ENCODE results near the gene CD55. TPM values are rescaled to one million over a fixed set of nuclear protein-coding genes. Genes with fewer than 3 reads are reported as not detected.

Gene CD55
- total RNA-seq, 1 experiment from 2014 or later: 0.71 TPM

GRCh38 chr1:207344221-207344620 lies 22.7 kb downstream of the CD55 start:
- no peak for TF ChIP-seq EZH2 (IDR thresholded peaks at IDR 0.05; ENCODE audit: borderline replicate concordance, low read depth, low read length, poor library complexity, severe bottlenecking)
- no peak for DNase-seq (ENCODE audit: low spot score)
- Histone ChIP-seq H3K9me3 (ENCODE audit: low read depth, low read length, poor library complexity, severe bottlenecking) (peaks cover 6% of the 10 kb centered on the region), H3K27ac (ENCODE audit: low read depth, low read length, poor library complexity, severe bottlenecking) (no peak overlapping the region), H3K4me3 (ENCODE audit: low read depth, low read length, poor library complexity, severe bottlenecking) (no peak overlapping the region), H3K4me1 (ENCODE audit: insufficient read depth, low read length, poor library complexity, severe bottlenecking) (no peaks in the 10 kb centered on the region), H3K36me3 (ENCODE audit: insufficient read depth, low read length, poor library complexity, severe bottlenecking) (no peaks in the 10 kb centered on the region), H3K27me3 (replicated peaks; ENCODE audit: insufficient read depth, low read depth, low read length, poor library complexity) (no peaks in the 10 kb centered on the region)
- ChIA-PET CTCF (no interaction called here), POLR2A (ENCODE audit: low non-redundant PET) (no interaction called here)
- BruUV-seq (replicated peaks): no TSS peak
- intact Hi-C loops (cut with micrococcal nuclease; ENCODE audit: unreplicated experiment): no loop called here

- DNase-seq (ENCODE audit: low spot score): no peak
- H3K36me3 ChIP-seq (ENCODE audit: insufficient read depth, low read length, poor library complexity, severe bottlenecking): no peaks in the 10 kb centered on the region
- H3K9me3 ChIP-seq (ENCODE audit: low read depth, low read length, poor library complexity, severe bottlenecking): peaks cover 6% of the 10 kb centered on the region
- no TSS peak for BruUV-seq (replicated peaks)
- POLR2A ChIA-PET (ENCODE audit: low non-redundant PET): no interaction called here
- intact Hi-C loops (cut with micrococcal nuclease; ENCODE audit: unreplicated experiment): no loop called here
- TF ChIP-seq EZH2 (IDR thresholded peaks at IDR 0.05; ENCODE audit: borderline replicate concordance, low read depth, low read length, poor library complexity, severe bottlenecking) (no peak), CTCF (conservative IDR thresholded peaks at IDR 0.05; ENCODE audit: low read depth, low read length) (no peak)
- H3K4me1 ChIP-seq (ENCODE audit: insufficient read depth, low read length, poor library complexity, severe bottlenecking): no peaks in the 10 kb centered on the region
- H3K27ac ChIP-seq (ENCODE audit: low read depth, low read length, poor library complexity, severe bottlenecking): no peak overlapping the region
- H3K27me3 ChIP-seq (replicated peaks; ENCODE audit: insufficient read depth, low read depth, low read length, poor library complexity): no peaks in the 10 kb centered on the region
- H3K4me3 ChIP-seq (ENCODE audit: low read depth, low read length, poor library complexity, severe bottlenecking): no peak overlapping the region
- CTCF ChIA-PET: no interaction called here
These were observed 24.4 kb downstream of the CD55 start for GRCh38 chr1:207345644-207346477.

DNA sequence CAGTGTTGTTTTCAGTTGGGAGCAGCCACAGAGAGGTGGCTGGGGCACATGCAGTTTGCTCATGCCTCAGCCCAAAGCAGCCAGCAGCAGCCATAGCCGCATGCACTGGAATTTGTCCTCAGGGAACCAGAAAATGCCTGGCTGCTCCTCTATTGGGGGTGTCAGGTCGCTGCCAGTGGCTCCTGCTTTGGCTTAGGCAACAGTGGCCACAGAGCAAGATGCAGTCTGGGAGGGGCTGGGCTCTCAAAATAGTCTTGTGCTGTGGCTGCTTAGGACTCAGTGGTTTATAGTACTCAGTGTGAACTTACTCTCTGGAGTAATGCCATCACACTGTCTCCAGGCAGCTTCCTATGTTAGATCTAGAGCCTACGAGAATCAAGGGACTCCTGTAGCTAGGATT lies 25.0 kb downstream of the CD55 start:
- intact Hi-C loops (cut with micrococcal nuclease; ENCODE audit: unreplicated experiment): no loop called here
- Histone ChIP-seq H3K4me1 (ENCODE audit: insufficient read depth, low read length, poor library complexity, severe bottlenecking) (no peaks in the 10 kb centered on the region), H3K27me3 (replicated peaks; ENCODE audit: insufficient read depth, low read depth, low read length, poor library complexity) (no peaks in the 10 kb centered on the region), H3K4me3 (ENCODE audit: low read depth, low read length, poor library complexity, severe bottlenecking) (no peak overlapping the region), H3K9me3 (ENCODE audit: low read depth, low read length, poor library complexity, severe bottlenecking) (peaks cover 6% of the 10 kb centered on the region), H3K27ac (ENCODE audit: low read depth, low read length, poor library complexity, severe bottlenecking) (no peak overlapping the region), H3K36me3 (ENCODE audit: insufficient read depth, low read length, poor library complexity, severe bottlenecking) (no peaks in the 10 kb centered on the region)
- POLR2A ChIA-PET (ENCODE audit: low non-redundant PET): no interaction called here
- TF ChIP-seq CTCF (conservative IDR thresholded peaks at IDR 0.05; ENCODE audit: low read depth, low read length) (no peak), EZH2 (IDR thresholded peaks at IDR 0.05; ENCODE audit: borderline replicate concordance, low read depth, low read length, poor library complexity, severe bottlenecking) (no peak)
- BruUV-seq (replicated peaks): no TSS peak
- DNase-seq (ENCODE audit: low spot score): no peak
- CTCF ChIA-PET: no interaction called here

DNA sequence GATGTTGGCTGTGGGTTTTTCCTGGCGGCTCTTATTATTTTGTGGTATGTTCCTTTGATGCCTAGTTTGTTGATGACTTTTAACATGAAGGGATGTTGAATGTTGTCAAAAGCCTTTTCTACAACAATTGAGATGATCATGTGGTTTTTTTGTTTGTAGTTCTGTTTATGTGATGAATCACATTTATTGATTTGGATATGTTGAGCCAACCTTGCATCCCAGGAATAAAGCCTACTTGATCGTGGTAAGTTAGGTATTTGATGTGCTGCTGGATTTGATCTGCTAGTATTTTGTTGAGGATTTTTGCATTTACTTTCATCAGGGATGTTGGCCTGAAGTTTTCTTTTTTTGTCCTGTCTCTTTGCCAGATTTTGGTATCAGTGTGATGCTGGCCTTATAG lies 28.5 kb downstream of the CD55 start:
- intact Hi-C loops (cut with micrococcal nuclease; ENCODE audit: unreplicated experiment): no loop called here
- no peak for TF ChIP-seq EZH2 (IDR thresholded peaks at IDR 0.05; ENCODE audit: borderline replicate concordance, low read depth, low read length, poor library complexity, severe bottlenecking)
- no peak for TF ChIP-seq CTCF (conservative IDR thresholded peaks at IDR 0.05; ENCODE audit: low read depth, low read length)
- Histone ChIP-seq H3K27me3 (replicated peaks; ENCODE audit: insufficient read depth, low read depth, low read length, poor library complexity) (no peaks in the 10 kb centered on the region), H3K4me3 (ENCODE audit: low read depth, low read length, poor library complexity, severe bottlenecking) (no peak overlapping the region), H3K36me3 (ENCODE audit: insufficient read depth, low read length, poor library complexity, severe bottlenecking) (no peaks in the 10 kb centered on the region), H3K4me1 (ENCODE audit: insufficient read depth, low read length, poor library complexity, severe bottlenecking) (peaks cover 8% of the 10 kb centered on the region), H3K27ac (ENCODE audit: low read depth, low read length, poor library complexity, severe bottlenecking) (no peak overlapping the region), H3K9me3 (ENCODE audit: low read depth, low read length, poor library complexity, severe bottlenecking) (peaks cover 6% of the 10 kb centered on the region)
- ChIA-PET CTCF (no interaction called here), POLR2A (ENCODE audit: low non-redundant PET) (no interaction called here)
- BruUV-seq (replicated peaks): no TSS peak
- no peak for DNase-seq (ENCODE audit: low spot score)
